HK-2 (cell line): ENCODE data around the gene RPL37.
A peak's percentile ranks its signal among the peaks of the same experiment; 100 is the strongest.
"Not testable (repeated sequence)": the region's sequence is repeated elsewhere in the genome, so short reads cannot be mapped to it uniquely, and the experiment has no call there.

Experiments used
- DNase-seq: peaks from one replicate; pipeline ENCODE4 v3.0.0-alpha.2; 2018; ENCODE audit not compliant: unreplicated experiment

RPL37 gene

GRCh38 chr5:40834849-40835787, at the start of gene RPL37:
Gene RPL37 (minus strand): TSS chr5:40835222. CDS start chr5:40835185, 37 bp downstream.
- DNase-seq = peak; percentile 94

GRCh38 chr5:40883051-40883450, 48.0 kb upstream of the RPL37 start:
- not testable (repeated sequence) for DNase-seq

GRCh38 chr5:40882291-40882690, 47.3 kb upstream of the RPL37 start:
- no peak for DNase-seq

- no peak for DNase-seq
Observed at GRCh38 chr5:40879163-40879942, 44.3 kb upstream of the RPL37 start.

- no peak for DNase-seq
Observed at GRCh38 chr5:40877371-40877988, 42.5 kb upstream of the RPL37 start.

GRCh38 chr5:40875958-40876357, 40.9 kb upstream of the RPL37 start:
- DNase-seq = no peak

- no peak for DNase-seq
Observed at GRCh38 chr5:40873286-40873880, 38.4 kb upstream of the RPL37 start.

- not testable (repeated sequence) for DNase-seq
Observed at GRCh38 chr5:40872253-40872652, 37.2 kb upstream of the RPL37 start.

- DNase-seq = no peak
Observed at GRCh38 chr5:40871177-40871576, 36.2 kb upstream of the RPL37 start.

GRCh38 chr5:40869384-40869783, 34.4 kb upstream of the RPL37 start:
- DNase-seq = no peak

- DNase-seq = no peak
Observed at GRCh38 chr5:40866844-40867243, 31.8 kb upstream of the RPL37 start.

- DNase-seq = not testable (repeated sequence)
Observed at GRCh38 chr5:40865004-40865403, 30.0 kb upstream of the RPL37 start.

- DNase-seq = no peak
Observed at GRCh38 chr5:40860711-40861110, 25.7 kb upstream of the RPL37 start.

GRCh38 chr5:40853632-40854192, 18.7 kb upstream of the RPL37 start:
- DNase-seq = no peak

- DNase-seq = no peak
Observed at GRCh38 chr5:40847525-40847924, 12.5 kb upstream of the RPL37 start.

GRCh38 chr5:40846371-40846770, 11.3 kb upstream of the RPL37 start:
- DNase-seq = no peak

GRCh38 chr5:40844565-40844964, 9.5 kb upstream of the RPL37 start:
- DNase-seq = no peak

- DNase-seq = no peak
Observed at GRCh38 chr5:40842351-40842750, 7.3 kb upstream of the RPL37 start.

GRCh38 chr5:40841068-40841805, 6.2 kb upstream of the RPL37 start, which contains the start of gene CARD6:
Gene CARD6 (plus strand): TSS chr5:40841367. CDS start chr5:40841383, 16 bp downstream.
- no peak for DNase-seq

- no peak for DNase-seq
Observed at GRCh38 chr5:40838086-40838485, 3.1 kb upstream of the RPL37 start.

GRCh38 chr5:40834391-40834848, 602 bp downstream of the RPL37 start:
- DNase-seq = peak; percentile 13
